Esophagus squamous epithelium (tissue), 5 donors: ENCODE measurements around the gene MEAK7. TPM values are rescaled to one million over a fixed set of nuclear protein-coding genes. Genes with fewer than 3 reads are reported as not detected.

Experiments
- DNase-seq: peaks from one replicate; lab custom pipeline; 2025; lab: John Stamatoyannopoulos, UW
- H3K27ac ChIP-seq, 4 donors: fragments of 200-600 bp; sonication (generic); one replicate each; pipeline ENCODE4 v1.5.1; 2016 to 2019; ENCODE audit warnings: mild to moderate bottlenecking in 1 of 4
- H3K27me3 ChIP-seq, 4 donors: fragments of 200-600 bp; sonication (generic); 1 replicate in 3 of 4; 2 replicates in 1 of 4; pipeline versions ENCODE4 v1.5.1 to v1.6.0; 2017 to 2021; ENCODE audit warnings: antibody characterized with exemption in 1 of 4
- H3K36me3 ChIP-seq, 3 donors: fragments of 200-600 bp; sonication (generic); one replicate each; pipeline ENCODE4 v1.5.1; 2016 to 2019
- H3K4me1 ChIP-seq, 3 donors: fragments of 200-600 bp; sonication (generic); one replicate each; pipeline ENCODE4 v1.5.1; 2017 to 2019
- H3K4me3 ChIP-seq, 4 donors: fragments of 200-600 bp; sonication (generic); 1 replicate in 3 of 4; 2 replicates in 1 of 4; pipeline ENCODE4 v1.5.1; 2016 to 2019; ENCODE audit warnings: mild to moderate bottlenecking in 2 of 4, moderate library complexity in 1 of 4
- H3K9me3 ChIP-seq, 3 donors: fragments of 200-600 bp; sonication (generic); one replicate each; pipeline ENCODE4 v1.5.1; 2016 to 2019
- POLR2A ChIP-seq, 4 donors: fragments of 450-650 bp; IDR thresholded peaks; one replicate each; pipeline ENCODE4 v1.6.1; 2017; ENCODE audit warnings: antibody characterized with exemption in 4 of 4, mild to moderate bottlenecking in 4 of 4, moderate library complexity in 3 of 4
- WGBS, 2 donors: methylation state at CpG; one replicate each; pipeline ENCODE4 v1.1.5; 2018; 5-methylcytosine and 5-hydroxymethylcytosine counted together
- intact Hi-C: fragments of 100-400 bp; cut with DNase I; formaldehyde crosslinking; loops from one replicate; pipeline ENCODE4 v1.15.0; 2022
- total RNA-seq, 4 donors: library from RNA; depleted of rRNA; stranded (reverse); fragments of >200 nt; gene quantifications; one replicate each; pipeline ENCODE4 v1.1.0, GENCODE V29; 2016
- TF ChIP-seq, protein P1 (sequence below), 6 experiments: fragments of 450-650 bp in 4 of 6; fragments of 200-600 bp in 2 of 6; sonication (generic) in 2 of 6; IDR thresholded peaks; one replicate each; pipeline ENCODE4 v1.5.1; 2016 to 2019; ENCODE audit warnings: antibody characterized with exemption in 6 of 6, mild to moderate bottlenecking in 4 of 6, moderate library complexity in 4 of 6
- donor health status: DM: yes; HTN: yes; CAD: no.

The MEAK7 gene
- total RNA-seq, 4 donors from 2014 or later = 20.2 to 35.9 (median 29.9) TPM

DNA sequence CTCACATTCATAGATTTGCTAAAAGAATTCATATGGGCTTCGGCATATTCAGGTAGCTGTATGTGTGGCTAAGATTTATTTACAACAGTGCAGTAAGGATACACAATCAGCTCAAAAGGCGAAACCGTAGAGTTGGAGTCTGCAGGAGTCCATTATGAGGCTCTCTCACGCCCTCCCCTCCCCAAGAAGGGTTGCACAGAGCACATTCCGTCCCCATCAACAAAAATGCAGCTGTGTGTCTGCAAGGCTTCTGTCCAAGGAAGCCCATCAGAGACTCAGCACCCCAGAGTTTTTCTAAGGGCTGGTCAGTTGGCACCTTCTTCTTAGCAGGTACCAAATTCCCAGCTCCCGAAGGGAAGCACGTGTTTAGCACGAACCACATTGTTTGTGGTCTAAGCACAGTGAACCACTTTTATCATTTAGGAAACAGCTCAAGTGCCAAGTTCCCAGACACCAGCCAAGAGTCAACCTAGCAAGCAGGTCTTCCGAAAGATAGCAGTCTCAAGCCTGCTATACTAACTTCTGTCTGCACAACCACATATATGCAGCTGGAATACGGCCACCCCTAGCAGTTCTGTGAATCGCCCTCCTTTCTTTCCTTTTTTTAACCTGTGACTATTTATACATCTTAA, 28.5 kb upstream of the MEAK7 start:
- H3K9me3 ChIP-seq = peaks cover 0 to 3% (median 0%) of the 10 kb centered on the region in 3 donors
- H3K4me1 ChIP-seq = peaks cover 10 to 34% (median 26%) of the 10 kb centered on the region in 3 donors
- intact Hi-C loops = no loop called here
- peak overlapping the region; percentile 53 to 83 (median 78) for H3K27ac ChIP-seq
- H3K27me3 ChIP-seq = no peaks in the 10 kb centered on the region
- TF ChIP-seq, protein P1, sequence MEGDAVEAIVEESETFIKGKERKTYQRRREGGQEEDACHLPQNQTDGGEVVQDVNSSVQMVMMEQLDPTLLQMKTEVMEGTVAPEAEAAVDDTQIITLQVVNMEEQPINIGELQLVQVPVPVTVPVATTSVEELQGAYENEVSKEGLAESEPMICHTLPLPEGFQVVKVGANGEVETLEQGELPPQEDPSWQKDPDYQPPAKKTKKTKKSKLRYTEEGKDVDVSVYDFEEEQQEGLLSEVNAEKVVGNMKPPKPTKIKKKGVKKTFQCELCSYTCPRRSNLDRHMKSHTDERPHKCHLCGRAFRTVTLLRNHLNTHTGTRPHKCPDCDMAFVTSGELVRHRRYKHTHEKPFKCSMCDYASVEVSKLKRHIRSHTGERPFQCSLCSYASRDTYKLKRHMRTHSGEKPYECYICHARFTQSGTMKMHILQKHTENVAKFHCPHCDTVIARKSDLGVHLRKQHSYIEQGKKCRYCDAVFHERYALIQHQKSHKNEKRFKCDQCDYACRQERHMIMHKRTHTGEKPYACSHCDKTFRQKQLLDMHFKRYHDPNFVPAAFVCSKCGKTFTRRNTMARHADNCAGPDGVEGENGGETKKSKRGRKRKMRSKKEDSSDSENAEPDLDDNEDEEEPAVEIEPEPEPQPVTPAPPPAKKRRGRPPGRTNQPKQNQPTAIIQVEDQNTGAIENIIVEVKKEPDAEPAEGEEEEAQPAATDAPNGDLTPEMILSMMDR (IDR thresholded peaks at IDR 0.05) = no peak
- TF ChIP-seq POLR2A (IDR thresholded peaks at IDR 0.05) = no peak
- DNase-seq = no peak
- H3K4me3 ChIP-seq = no peak overlapping the region
- no peaks in the 10 kb centered on the region for H3K36me3 ChIP-seq
- 61 to 67% methylated on average over 8 to 9 of the region's 11 CpGs for WGBS, 2 donors

DNA sequence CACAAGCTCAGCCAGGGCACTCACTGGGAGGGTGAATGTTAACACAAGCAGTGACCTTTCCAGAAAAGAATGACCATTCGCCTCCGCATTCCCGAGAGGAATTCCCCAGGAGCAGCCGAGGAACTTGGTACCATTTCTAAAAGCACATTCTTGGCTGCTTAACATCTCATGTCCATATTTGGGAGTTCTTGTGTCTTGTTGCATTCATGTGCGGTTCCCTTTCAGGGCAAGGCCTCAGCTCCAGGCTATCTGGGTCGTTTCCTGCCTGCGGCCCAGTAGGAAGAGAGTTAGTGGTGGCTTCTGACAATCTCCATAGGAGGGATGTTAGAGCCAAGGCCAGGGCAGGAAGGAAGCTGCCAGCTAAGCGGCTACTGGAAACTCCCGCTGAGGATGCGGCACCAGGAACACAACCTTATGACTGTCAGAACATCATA, 27.8 kb upstream of the MEAK7 start:
- Histone ChIP-seq H3K4me3 (peak overlapping the region in 1 of 4 donors; percentile 4), H3K9me3 (peaks cover 0 to 3% (median 0%) of the 10 kb centered on the region in 3 donors), H3K36me3 (no peaks in the 10 kb centered on the region), H3K27me3 (no peaks in the 10 kb centered on the region), H3K4me1 (peaks cover 14 to 41% (median 32%) of the 10 kb centered on the region in 3 donors), H3K27ac (peak overlapping the region; percentile 53 to 83 (median 78))
- WGBS, 2 donors = 13 to 14% methylated on average over 10 of the region's 10 CpGs
- TF ChIP-seq POLR2A (IDR thresholded peaks at IDR 0.05) = no peak
- TF ChIP-seq, protein P1 (IDR thresholded peaks at IDR 0.05) = no peak
- no peak for DNase-seq
- intact Hi-C loops = no loop called here

- H3K4me3 ChIP-seq = peak overlapping the region in 1 of 4 donors; percentile 4
- no peaks in the 10 kb centered on the region for H3K27me3 ChIP-seq
- peaks cover 19 to 47% (median 39%) of the 10 kb centered on the region in 3 donors for H3K4me1 ChIP-seq
- no peaks in the 10 kb centered on the region for H3K36me3 ChIP-seq
- TF ChIP-seq POLR2A (IDR thresholded peaks at IDR 0.05) = peak in 1 of 4 donors; percentile 5
- TF ChIP-seq, protein P1 (IDR thresholded peaks at IDR 0.05) = no peak
- peak overlapping the region; percentile 53 to 83 (median 78) for H3K27ac ChIP-seq
- 36 to 45% methylated on average over 8 of the region's 9 CpGs for WGBS, 2 donors
- peaks cover 0 to 3% (median 0%) of the 10 kb centered on the region in 3 donors for H3K9me3 ChIP-seq
- DNase-seq = no peak
- intact Hi-C loops = no loop called here
Measured at GRCh38 chr16:84531671-84532111, 27.2 kb upstream of the MEAK7 start.

- TF ChIP-seq, protein P1 (IDR thresholded peaks at IDR 0.05) = no peak
- TF ChIP-seq POLR2A (IDR thresholded peaks at IDR 0.05) = no peak
- no peaks in the 10 kb centered on the region for H3K36me3 ChIP-seq
- peaks cover 19 to 51% (median 43%) of the 10 kb centered on the region in 3 donors for H3K4me1 ChIP-seq
- peaks cover 0 to 3% (median 0%) of the 10 kb centered on the region in 3 donors for H3K9me3 ChIP-seq
- H3K4me3 ChIP-seq = no peak overlapping the region
- intact Hi-C loops = no loop called here
- no peak overlapping the region for H3K27ac ChIP-seq
- DNase-seq = no peak
- WGBS, 2 donors = 80 to 89% methylated on average over 1 of the region's 5 CpGs
- no peaks in the 10 kb centered on the region for H3K27me3 ChIP-seq
Measured at GRCh38 chr16:84530590-84530989, 26.1 kb upstream of the MEAK7 start.

DNA sequence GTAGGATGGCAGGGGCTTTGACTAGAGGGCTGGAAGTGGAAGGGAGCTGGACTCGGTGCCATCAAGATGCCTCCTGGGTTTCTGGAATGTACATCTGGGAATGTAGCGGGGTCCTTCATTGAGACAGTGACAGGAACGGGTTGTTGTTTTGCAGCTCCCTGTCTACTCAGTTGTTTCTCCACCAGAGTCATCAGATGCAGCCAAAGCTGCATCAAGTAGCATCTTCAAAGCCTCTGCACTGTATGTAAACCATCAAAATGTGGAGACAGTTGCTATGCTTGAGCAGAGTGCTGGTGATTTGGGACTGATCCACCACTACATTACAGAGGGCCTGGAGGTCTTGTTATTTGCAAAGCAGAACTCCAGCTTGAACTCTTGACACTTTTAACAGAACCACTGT, 25.1 kb upstream of the MEAK7 start:
- Histone ChIP-seq H3K27ac (no peak overlapping the region), H3K36me3 (no peaks in the 10 kb centered on the region), H3K4me3 (no peak overlapping the region), H3K9me3 (peaks cover 0 to 3% (median 0%) of the 10 kb centered on the region in 3 donors), H3K4me1 (peaks cover 19 to 51% (median 43%) of the 10 kb centered on the region in 3 donors), H3K27me3 (no peaks in the 10 kb centered on the region)
- TF ChIP-seq, protein P1 (IDR thresholded peaks at IDR 0.05) = no peak
- TF ChIP-seq POLR2A (IDR thresholded peaks at IDR 0.05) = no peak
- WGBS, 2 donors = 94 to 95% methylated on average over 3 of the region's 3 CpGs
- no peak for DNase-seq
- intact Hi-C loops = no loop called here
